ENCODE measurements around the gene TRIM46.
A peak's percentile ranks its signal among the peaks of the same experiment; 100 is the strongest.
"Not testable (repeated sequence)": the region's sequence is repeated elsewhere in the genome, so short reads cannot be mapped to it uniquely, and the experiment has no call there.

The TRIM46 gene

DNA sequence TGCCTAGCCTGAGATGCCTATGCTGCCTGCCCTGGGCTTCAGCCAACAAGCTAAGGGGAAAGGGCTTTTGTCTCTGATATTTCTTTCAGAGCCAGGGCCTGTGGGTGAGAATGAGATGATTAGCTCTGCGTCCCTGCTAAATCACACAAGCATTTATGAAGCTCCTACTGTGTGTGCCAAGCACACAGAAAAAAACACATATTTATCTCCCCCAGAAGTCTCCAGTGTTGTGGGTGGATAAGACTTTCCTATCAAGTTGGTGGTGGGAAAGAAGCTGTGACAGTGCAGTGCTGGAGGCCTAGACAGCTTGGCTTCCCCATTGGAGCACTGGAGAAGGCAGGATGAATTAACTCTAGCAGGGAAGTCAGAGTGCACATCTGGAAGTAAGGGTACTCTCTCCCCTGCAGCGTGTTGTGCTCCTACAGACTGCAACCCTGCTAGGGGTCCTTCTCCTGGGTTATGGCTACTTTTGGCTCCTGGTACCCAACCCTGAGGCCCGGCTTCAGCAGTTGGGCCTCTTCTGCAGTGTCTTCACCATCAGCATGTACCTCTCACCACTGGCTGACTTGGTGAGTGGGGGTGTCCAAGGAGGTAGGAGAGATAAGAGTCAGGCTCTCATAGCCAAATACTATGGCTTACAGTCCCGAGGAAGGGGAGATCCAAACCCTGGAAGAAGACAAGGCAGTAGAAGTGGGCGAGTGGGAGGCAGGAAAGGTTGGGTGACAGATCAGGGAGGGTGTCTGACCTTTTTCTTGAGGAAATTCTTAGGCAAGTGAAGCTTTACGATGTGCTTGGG, 36.3 kb upstream of the TRIM46 start:
- DNase-seq: no peak

DNA sequence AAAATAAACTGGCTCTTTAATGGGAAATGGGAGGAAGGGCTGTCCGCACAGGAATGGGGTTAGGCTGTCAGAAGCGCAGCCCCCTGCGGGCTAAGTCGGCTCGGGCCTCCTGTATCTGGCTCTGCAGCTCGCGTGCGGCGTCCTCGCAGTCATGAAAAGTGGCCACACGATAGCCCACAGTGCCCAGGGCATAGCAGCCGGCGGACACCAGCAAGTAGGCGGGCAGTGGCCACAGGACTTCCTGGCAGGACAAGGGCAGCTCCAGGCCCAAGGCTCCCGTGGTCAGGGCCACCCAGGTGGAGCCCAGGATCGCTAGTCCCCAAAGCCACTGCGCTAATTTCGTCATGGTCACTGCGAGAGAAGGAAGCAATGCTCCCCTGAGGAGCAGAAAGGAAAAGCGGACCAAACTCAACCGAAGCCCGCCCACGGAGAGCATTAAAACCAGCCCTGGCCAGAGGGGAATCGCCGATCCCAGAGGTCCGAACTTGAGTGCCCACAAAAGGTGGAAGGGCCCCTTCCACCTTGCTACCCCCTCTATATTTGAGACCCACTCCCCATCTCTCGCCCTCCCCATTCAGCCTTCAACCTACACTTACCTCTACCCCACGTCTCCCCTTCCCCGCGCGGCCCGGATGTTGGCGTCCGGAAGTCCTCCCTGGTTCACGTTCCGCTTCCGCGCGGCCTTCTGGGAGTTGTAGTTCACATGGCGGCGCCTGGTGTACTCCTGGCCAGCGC, 33.6 kb upstream of the TRIM46 start, which contains the start of gene DPM3:
Gene DPM3 (minus strand): TSS at position 637 of the 735 bp plus-strand sequence. CDS start 291 bp downstream, at position 346.
- DNase-seq: peak; percentile 88

GRCh38 chr1:155140630-155140953, 33.1 kb upstream of the TRIM46 start:
- DNase-seq: no peak

GRCh38 chr1:155141749-155142148, 31.9 kb upstream of the TRIM46 start:
- no peak for DNase-seq

- DNase-seq: no peak
Observed at GRCh38 chr1:155145491-155145890, 28.2 kb upstream of the TRIM46 start.

- not testable (repeated sequence) for DNase-seq
Observed at GRCh38 chr1:155155996-155156643, 17.5 kb upstream of the TRIM46 start.

GRCh38 chr1:155158991-155159390, 14.7 kb upstream of the TRIM46 start:
- no peak for DNase-seq

- no peak for DNase-seq
Observed at GRCh38 chr1:155160128-155160527, 13.5 kb upstream of the TRIM46 start.

DNA sequence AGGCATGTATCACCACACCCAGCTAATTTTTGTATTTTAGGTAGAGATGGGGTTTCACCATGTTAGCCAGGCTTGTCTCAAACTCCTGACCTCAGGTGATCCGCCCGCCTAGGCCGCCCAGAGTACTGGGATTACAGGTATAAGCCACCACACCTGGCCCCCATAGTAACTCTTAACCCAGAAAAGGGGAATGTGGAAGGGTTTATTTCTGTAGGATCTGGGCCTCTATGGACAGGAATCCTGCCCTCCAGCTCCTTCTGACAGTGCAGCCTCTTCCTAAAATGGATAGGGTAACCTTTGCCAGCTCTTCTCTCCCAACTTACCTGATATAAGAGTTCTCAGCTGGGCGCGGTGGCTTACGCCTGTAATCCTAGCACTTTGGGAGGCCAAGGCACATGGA, 11.0 kb upstream of the TRIM46 start:
- not testable (repeated sequence) for DNase-seq

DNA sequence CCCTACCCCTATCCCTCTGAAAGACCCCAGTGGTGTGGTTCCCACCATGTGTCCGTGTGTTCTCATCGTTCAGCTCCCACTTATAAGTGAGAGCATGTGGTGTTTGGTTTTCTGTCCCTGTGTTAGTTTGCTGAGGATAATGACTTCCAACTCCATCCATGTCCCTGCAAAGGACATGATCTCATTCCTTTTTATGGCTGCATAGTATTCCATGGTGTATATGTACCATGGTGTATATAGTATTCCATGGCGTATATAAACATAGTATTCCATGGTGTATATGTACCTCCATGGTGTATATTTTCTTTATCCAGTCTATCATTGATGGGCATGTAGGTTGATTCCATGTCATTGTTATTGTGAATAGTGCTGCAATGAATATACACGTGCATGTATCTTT, 9.9 kb upstream of the TRIM46 start:
- DNase-seq: not testable (repeated sequence)

DNA sequence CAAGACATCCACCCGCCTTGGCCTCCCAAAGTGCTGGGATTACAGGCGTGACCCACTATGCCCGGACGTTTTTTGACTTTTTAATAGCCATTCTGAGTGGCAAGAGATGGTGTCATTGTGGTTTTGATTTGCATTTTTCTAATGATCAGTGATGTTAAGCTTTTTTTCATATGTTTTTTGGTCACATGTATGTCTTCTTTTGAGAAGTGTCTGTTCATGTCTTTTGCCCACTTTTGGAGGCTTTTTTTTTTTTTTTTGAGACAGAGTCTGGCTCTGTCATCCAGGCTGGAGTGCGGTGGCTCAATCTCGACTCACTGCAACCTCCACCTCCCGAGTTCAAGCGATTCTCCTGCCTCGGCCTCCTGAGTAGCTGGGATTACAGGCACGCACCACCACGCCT, 9.0 kb upstream of the TRIM46 start:
- not testable (repeated sequence) for DNase-seq

DNA sequence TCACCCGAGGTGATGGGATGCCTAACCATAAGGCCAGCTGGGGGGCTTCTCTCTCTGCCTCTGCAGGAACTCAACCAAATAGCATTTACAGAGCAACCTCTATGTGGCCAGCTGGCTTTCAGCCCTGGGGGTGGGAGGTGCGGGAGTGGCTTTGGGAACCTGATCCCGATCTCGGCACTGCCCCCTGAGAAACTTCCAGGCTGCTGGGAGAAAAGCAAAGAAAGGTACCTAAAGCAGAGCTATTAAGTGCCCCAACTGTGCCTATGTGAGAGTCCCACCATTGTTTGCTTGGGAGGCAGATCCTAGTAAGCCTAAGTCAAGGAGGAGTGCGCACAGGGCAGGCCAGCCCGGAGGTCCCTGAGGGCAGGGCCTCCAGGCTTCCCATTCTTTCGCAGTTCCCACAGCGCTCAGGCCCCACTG, 7.6 kb upstream of the TRIM46 start:
- DNase-seq: no peak

GRCh38 chr1:155166471-155167165, 7.0 kb upstream of the TRIM46 start:
- DNase-seq: no peak

GRCh38 chr1:155167166-155168104, 6.2 kb upstream of the TRIM46 start:
- peak; percentile 97 for DNase-seq

- not testable (repeated sequence) for DNase-seq
Observed at GRCh38 chr1:155168105-155168445, 5.6 kb upstream of the TRIM46 start.

GRCh38 chr1:155168456-155169210, 5.0 kb upstream of the TRIM46 start:
- no peak for DNase-seq

DNA sequence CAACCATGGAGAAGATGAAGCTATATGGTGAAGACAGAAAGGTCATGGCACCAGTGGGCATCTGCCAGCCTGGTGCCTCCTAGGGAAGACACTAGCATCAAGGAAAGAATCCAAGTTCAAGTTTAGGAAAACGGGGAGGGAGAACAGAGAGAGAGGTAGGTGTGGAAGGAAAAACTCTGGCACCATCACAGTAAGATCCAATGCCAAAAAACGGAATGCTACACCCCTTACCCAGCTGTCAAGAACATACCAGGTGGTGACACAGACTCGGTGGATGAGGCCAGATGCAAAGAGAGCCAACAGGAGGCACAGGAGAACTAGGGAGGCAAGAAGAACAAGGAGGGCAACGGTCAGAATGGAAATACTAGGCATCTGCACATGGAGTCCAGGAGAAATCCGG, 4.1 kb upstream of the TRIM46 start:
- no peak for DNase-seq

DNA sequence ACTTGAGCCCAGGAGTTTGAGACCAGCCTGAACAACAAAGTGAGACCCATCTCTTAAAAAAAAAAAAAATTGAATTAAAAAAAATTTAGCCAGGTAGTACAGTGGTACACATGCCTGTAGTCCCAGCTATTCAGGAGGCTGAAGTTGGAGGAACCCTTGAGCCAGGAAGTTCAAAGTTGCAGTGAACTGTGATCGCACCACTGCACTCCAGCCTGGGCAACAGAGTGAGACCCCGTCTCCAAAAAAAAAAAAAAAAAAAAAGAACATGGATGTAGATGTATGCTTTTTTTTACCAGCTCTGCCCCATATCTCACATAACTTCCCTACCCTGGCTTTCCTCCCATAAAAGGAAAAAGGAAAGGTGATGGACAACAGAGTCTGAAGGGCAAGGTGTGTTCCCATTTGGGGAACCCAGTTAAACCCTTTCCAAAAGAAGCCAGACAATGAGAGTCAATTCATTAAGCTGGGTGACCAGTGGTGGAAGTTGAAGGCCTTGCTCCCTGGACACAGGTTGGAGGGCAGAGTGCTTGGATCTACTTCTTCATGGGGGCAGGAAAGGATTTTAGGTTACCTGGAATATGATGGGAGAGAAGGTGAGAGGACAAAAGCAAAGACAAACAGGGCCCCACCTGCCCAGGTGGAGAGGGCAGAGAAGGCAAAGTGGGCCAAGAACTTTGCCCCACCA, 3.4 kb upstream of the TRIM46 start:
- DNase-seq: no peak

- DNase-seq: no peak
Observed at GRCh38 chr1:155170806-155171205, 2.8 kb upstream of the TRIM46 start.

GRCh38 chr1:155171836-155172731, 1.6 kb upstream of the TRIM46 start:
- no peak for DNase-seq

Measured in NCI-H526 treated with DMSO at 0.1 percent for 48 hours (cell line).